HG03025 (cell line): ENCODE results near the gene SPEM2.
"Not testable (repeated sequence)": the region's sequence is repeated elsewhere in the genome, so short reads cannot be mapped to it uniquely, and the experiment has no call there.

ENCODE experiments used
- ATAC-seq: cut with Tn5 transposase; IDR thresholded peaks from one replicate; pipeline ENCODE4 v1.9.1; 2021; ENCODE audit warnings: mild to moderate bottlenecking, moderate library complexity; ENCODE audit not compliant: unreplicated experiment, low FRiP score

SPEM2 gene

GRCh38 chr17:7468290-7468689 lies 42.9 kb downstream of the SPEM2 start:
- ATAC-seq, result no peak

GRCh38 chr17:7468804-7469389 lies 43.5 kb downstream of the SPEM2 start:
- no peak for ATAC-seq

GRCh38 chr17:7469843-7470242 lies 44.4 kb downstream of the SPEM2 start:
- ATAC-seq, result not testable (repeated sequence)

- ATAC-seq, result not testable (repeated sequence)
Measured at GRCh38 chr17:7470457-7470973, 45.1 kb downstream of the SPEM2 start.

- ATAC-seq, result no peak
Measured at GRCh38 chr17:7471729-7472128, 46.3 kb downstream of the SPEM2 start.

- ATAC-seq, result not testable (repeated sequence)
Measured at GRCh38 chr17:7474767-7475166, 49.4 kb downstream of the SPEM2 start.

- no peak for ATAC-seq
Measured at GRCh38 chr17:7475764-7476422, 50.5 kb downstream of the SPEM2 start.

GRCh38 chr17:7476494-7476893 lies 51.1 kb downstream of the SPEM2 start:
- ATAC-seq, result no peak

GRCh38 chr17:7476951-7477350 lies 51.5 kb downstream of the SPEM2 start:
- ATAC-seq, result no peak
